ENCODE results near the gene IZUMO4. TPM values are rescaled to one million over a fixed set of nuclear protein-coding genes. Genes with fewer than 3 reads are reported as not detected.

Gene IZUMO4
- total and polyA plus RNA-seq, 10 of the 15 experiments (the other 5 are each of a cell fraction or from before 2014, with no cell fraction given), result 0.53 to 27.1 (median 7.5) TPM

- TF ChIP-seq, protein P1, sequence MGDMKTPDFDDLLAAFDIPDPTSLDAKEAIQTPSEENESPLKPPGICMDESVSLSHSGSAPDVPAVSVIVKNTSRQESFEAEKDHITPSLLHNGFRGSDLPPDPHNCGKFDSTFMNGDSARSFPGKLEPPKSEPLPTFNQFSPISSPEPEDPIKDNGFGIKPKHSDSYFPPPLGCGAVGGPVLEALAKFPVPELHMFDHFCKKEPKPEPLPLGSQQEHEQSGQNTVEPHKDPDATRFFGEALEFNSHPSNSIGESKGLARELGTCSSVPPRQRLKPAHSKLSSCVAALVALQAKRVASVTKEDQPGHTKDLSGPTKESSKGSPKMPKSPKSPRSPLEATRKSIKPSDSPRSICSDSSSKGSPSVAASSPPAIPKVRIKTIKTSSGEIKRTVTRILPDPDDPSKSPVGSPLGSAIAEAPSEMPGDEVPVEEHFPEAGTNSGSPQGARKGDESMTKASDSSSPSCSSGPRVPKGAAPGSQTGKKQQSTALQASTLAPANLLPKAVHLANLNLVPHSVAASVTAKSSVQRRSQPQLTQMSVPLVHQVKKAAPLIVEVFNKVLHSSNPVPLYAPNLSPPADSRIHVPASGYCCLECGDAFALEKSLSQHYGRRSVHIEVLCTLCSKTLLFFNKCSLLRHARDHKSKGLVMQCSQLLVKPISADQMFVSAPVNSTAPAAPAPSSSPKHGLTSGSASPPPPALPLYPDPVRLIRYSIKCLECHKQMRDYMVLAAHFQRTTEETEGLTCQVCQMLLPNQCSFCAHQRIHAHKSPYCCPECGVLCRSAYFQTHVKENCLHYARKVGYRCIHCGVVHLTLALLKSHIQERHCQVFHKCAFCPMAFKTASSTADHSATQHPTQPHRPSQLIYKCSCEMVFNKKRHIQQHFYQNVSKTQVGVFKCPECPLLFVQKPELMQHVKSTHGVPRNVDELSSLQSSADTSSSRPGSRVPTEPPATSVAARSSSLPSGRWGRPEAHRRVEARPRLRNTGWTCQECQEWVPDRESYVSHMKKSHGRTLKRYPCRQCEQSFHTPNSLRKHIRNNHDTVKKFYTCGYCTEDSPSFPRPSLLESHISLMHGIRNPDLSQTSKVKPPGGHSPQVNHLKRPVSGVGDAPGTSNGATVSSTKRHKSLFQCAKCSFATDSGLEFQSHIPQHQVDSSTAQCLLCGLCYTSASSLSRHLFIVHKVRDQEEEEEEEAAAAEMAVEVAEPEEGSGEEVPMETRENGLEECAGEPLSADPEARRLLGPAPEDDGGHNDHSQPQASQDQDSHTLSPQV (IDR thresholded peaks at IDR 0.05), result 0 out of 2 replicates have a peak, but pooled peaks have one; percentile 53
- TF ChIP-seq SREBF1 (IDR thresholded peaks at IDR 0.05; ENCODE audit: low read length) (no peak), TAF1 (IDR thresholded peaks at IDR 0.05; ENCODE audit: borderline replicate concordance, low read depth, low read length) (peak; percentile 93), PKNOX1 (IDR thresholded peaks at IDR 0.05) (no peak), MAX (IDR thresholded peaks at IDR 0.05; ENCODE audit: low read depth, low read length) (peak; percentile 90), MYC (IDR thresholded peaks at IDR 0.05; ENCODE audit: insufficient read depth, insufficient read length, insufficient replicate concordance, low read length, severe bottlenecking) (no peak), ZZZ3 (IDR thresholded peaks at IDR 0.05; ENCODE audit: control insufficient read depth, insufficient read length, low read depth) (no peak), NBN (IDR thresholded peaks at IDR 0.05) (peak; percentile 91; the same call in 1 of the 2 replicates), SREBF2 (IDR thresholded peaks at IDR 0.05; ENCODE audit: low read length) (no peak), JUND (IDR thresholded peaks at IDR 0.05; ENCODE audit: low read depth, low read length) (no peak), EED (IDR thresholded peaks at IDR 0.05; ENCODE audit: low read depth) (no peak; the same call in 1 of the 2 replicates), NR2C2 (IDR thresholded peaks at IDR 0.05; ENCODE audit: borderline replicate concordance, control insufficient read depth, insufficient read length, low read depth) (no peak), RELB (IDR thresholded peaks at IDR 0.05; ENCODE audit: low read depth) (peak; percentile 54), POLR2A (IDR thresholded peaks at IDR 0.05; ENCODE audit: low read depth, low read length) (peak; percentile 86), SP1 (IDR thresholded peaks at IDR 0.05; ENCODE audit: low read depth, low read length) (peak; percentile 40)
- TF ChIP-seq, protein P2, sequence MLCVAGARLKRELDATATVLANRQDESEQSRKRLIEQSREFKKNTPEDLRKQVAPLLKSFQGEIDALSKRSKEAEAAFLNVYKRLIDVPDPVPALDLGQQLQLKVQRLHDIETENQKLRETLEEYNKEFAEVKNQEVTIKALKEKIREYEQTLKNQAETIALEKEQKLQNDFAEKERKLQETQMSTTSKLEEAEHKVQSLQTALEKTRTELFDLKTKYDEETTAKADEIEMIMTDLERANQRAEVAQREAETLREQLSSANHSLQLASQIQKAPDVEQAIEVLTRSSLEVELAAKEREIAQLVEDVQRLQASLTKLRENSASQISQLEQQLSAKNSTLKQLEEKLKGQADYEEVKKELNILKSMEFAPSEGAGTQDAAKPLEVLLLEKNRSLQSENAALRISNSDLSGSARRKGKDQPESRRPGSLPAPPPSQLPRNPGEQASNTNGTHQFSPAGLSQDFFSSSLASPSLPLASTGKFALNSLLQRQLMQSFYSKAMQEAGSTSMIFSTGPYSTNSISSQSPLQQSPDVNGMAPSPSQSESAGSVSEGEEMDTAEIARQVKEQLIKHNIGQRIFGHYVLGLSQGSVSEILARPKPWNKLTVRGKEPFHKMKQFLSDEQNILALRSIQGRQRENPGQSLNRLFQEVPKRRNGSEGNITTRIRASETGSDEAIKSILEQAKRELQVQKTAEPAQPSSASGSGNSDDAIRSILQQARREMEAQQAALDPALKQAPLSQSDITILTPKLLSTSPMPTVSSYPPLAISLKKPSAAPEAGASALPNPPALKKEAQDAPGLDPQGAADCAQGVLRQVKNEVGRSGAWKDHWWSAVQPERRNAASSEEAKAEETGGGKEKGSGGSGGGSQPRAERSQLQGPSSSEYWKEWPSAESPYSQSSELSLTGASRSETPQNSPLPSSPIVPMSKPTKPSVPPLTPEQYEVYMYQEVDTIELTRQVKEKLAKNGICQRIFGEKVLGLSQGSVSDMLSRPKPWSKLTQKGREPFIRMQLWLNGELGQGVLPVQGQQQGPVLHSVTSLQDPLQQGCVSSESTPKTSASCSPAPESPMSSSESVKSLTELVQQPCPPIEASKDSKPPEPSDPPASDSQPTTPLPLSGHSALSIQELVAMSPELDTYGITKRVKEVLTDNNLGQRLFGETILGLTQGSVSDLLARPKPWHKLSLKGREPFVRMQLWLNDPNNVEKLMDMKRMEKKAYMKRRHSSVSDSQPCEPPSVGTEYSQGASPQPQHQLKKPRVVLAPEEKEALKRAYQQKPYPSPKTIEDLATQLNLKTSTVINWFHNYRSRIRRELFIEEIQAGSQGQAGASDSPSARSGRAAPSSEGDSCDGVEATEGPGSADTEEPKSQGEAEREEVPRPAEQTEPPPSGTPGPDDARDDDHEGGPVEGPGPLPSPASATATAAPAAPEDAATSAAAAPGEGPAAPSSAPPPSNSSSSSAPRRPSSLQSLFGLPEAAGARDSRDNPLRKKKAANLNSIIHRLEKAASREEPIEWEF (IDR thresholded peaks at IDR 0.05; ENCODE audit: insufficient replicate concordance, low read depth, low read length), result no peak
Measured at GRCh38 chr19:2096034-2096479, 658 bp upstream of the IZUMO4 start, which contains the start of gene MOB3A (continued).

Measured in GM12878 (cell line).